H9 (cell line): Measurements from ENCODE around the gene NADSYN1. TPM values are rescaled to one million over a fixed set of nuclear protein-coding genes. Genes with fewer than 3 reads are reported as not detected.

Experiments
- DNase-seq: peaks from one replicate; pipeline ENCODE4 v3.0.0-alpha.2; 2017
- H2AFZ ChIP-seq: one replicate; pipeline ENCODE4 v1.6.1; 2013; ENCODE audit warnings: mild to moderate bottlenecking, low read length, control low read depth, moderate library complexity
- H2AK5ac ChIP-seq: 2 replicates; pipeline ENCODE4 v1.6.1; 2013; ENCODE audit warnings: low read length, control low read depth, mixed read lengths; ENCODE audit not compliant: insufficient read length
- H2BK120ac ChIP-seq: one replicate; pipeline ENCODE4 v1.6.1; 2013; ENCODE audit warnings: low read depth, mild to moderate bottlenecking, low read length, control low read depth, inconsistent platforms; ENCODE audit not compliant: poor library complexity, severe bottlenecking
- H2BK12ac ChIP-seq: 2 replicates; pipeline ENCODE4 v1.6.1; 2013; ENCODE audit warnings: low read length, control low read depth, mixed read lengths, low read depth; ENCODE audit not compliant: insufficient read length
- H2BK15ac ChIP-seq: 2 replicates; pipeline ENCODE4 v1.6.1; 2013; ENCODE audit warnings: low read depth, low read length, control low read depth
- H2BK20ac ChIP-seq: one replicate; pipeline ENCODE4 v1.6.1; 2013; ENCODE audit warnings: low read depth, mild to moderate bottlenecking, low read length, control low read depth, inconsistent platforms; ENCODE audit not compliant: poor library complexity, severe bottlenecking
- H2BK5ac ChIP-seq: 2 replicates; pipeline ENCODE4 v1.6.1; 2013; ENCODE audit warnings: low read length, control low read depth, mixed read lengths; ENCODE audit not compliant: insufficient read length
- H3K14ac ChIP-seq: 2 replicates; pipeline ENCODE4 v1.6.1; 2013; ENCODE audit warnings: low read length, control low read depth; ENCODE audit not compliant: insufficient read depth
- H3K18ac ChIP-seq: 2 replicates; pipeline ENCODE4 v1.6.1; 2013; ENCODE audit warnings: low read depth, mild to moderate bottlenecking, mixed read lengths, low read length, control low read depth; ENCODE audit not compliant: insufficient read length
- H3K23ac ChIP-seq: 2 replicates; pipeline ENCODE4 v1.6.1; 2013; ENCODE audit warnings: low read length, control low read depth, mixed read lengths, low read depth; ENCODE audit not compliant: insufficient read length
- H3K23me2 ChIP-seq: 2 replicates; pipeline ENCODE4 v1.6.1; 2013; ENCODE audit warnings: low read depth, mild to moderate bottlenecking, mixed read lengths, low read length, control low read depth; ENCODE audit not compliant: insufficient read length, poor library complexity, severe bottlenecking
- H3K27ac ChIP-seq: 2 replicates; pipeline ENCODE4 v1.5.1; 2013; ENCODE audit warnings: low read length, control low read depth, mixed read lengths, low read depth; ENCODE audit not compliant: insufficient read length
- H3K27me3 ChIP-seq: 2 replicates; pipeline ENCODE4 v1.6.1; 2013; ENCODE audit warnings: low read length, control low read depth, inconsistent platforms; ENCODE audit not compliant: insufficient read depth
- H3K4ac ChIP-seq: 2 replicates; pipeline ENCODE4 v1.6.1; 2013; ENCODE audit warnings: low read depth, mild to moderate bottlenecking, control low read depth, inconsistent platforms, low read length, moderate library complexity
- H3K4me1 ChIP-seq: 2 replicates; pipeline ENCODE4 v1.6.1; 2013; ENCODE audit warnings: low read length, control low read depth, inconsistent platforms; ENCODE audit not compliant: insufficient read depth
- H3K4me2 ChIP-seq: 2 replicates; pipeline ENCODE4 v1.6.1; 2013; ENCODE audit warnings: low read length, control low read depth, mixed read lengths; ENCODE audit not compliant: insufficient read length, insufficient read depth
- H3K56ac ChIP-seq: 2 replicates; pipeline ENCODE4 v1.6.1; 2013; ENCODE audit warnings: low read depth, mild to moderate bottlenecking, mixed read lengths, low read length, control low read depth; ENCODE audit not compliant: insufficient read length
- H3K79me1 ChIP-seq: 2 replicates; pipeline ENCODE4 v1.6.1; 2013; ENCODE audit warnings: low read depth, mild to moderate bottlenecking, moderate library complexity, low read length, control low read depth, inconsistent platforms; ENCODE audit not compliant: insufficient read depth, poor library complexity, severe bottlenecking
- H3K79me2 ChIP-seq: 2 replicates; pipeline ENCODE4 v1.6.1; 2013; ENCODE audit warnings: low read length, control low read depth, inconsistent platforms; ENCODE audit not compliant: insufficient read depth
- H3K9ac ChIP-seq: 2 replicates; pipeline ENCODE4 v1.6.1; 2013; ENCODE audit warnings: low read length, control low read depth, mixed read lengths; ENCODE audit not compliant: insufficient read length; ENCODE audit errors: extremely low read depth
- H3K9me3 ChIP-seq: one replicate; pipeline ENCODE4 v1.6.1; 2013; ENCODE audit warnings: low read depth, low read length, inconsistent platforms; ENCODE audit not compliant: control insufficient read depth
- H3T11ph ChIP-seq: one replicate; pipeline ENCODE4 v1.6.1; 2013; ENCODE audit warnings: mild to moderate bottlenecking, low read length, control low read depth, inconsistent platforms
- H4K20me1 ChIP-seq: one replicate; pipeline ENCODE4 v1.6.1; 2013; ENCODE audit not compliant: control insufficient read depth, insufficient read length, insufficient read depth
- H4K5ac ChIP-seq: 2 replicates; pipeline ENCODE4 v1.6.1; 2013; ENCODE audit warnings: low read depth, mild to moderate bottlenecking, mixed read lengths, low read length, control low read depth; ENCODE audit not compliant: insufficient read length
- H4K8ac ChIP-seq: replicated peaks from 2 replicates; pipeline ENCODE4 v1.6.1; 2013; ENCODE audit warnings: low read length, control low read depth, mixed read lengths, low read depth; ENCODE audit not compliant: insufficient read length
- H4K91ac ChIP-seq: 2 replicates; pipeline ENCODE4 v1.6.1; 2013; ENCODE audit warnings: low read depth, mild to moderate bottlenecking, moderate library complexity, mixed read lengths, low read length, control low read depth; ENCODE audit not compliant: insufficient read length
- H3K27ac Mint-ChIP-seq, 3 experiments: 2 replicates in 2 of 3; 3 replicates in 1 of 3; pipeline ENCODE4 v1.8.0; 2020 to 2021; ENCODE audit warnings: mixed read lengths in 3 of 3, mild to moderate bottlenecking in 1 of 3, moderate library complexity in 1 of 3
- H3K27me3 Mint-ChIP-seq: 2 replicates; pipeline ENCODE4 v1.8.0; 2021; ENCODE audit warnings: low read depth, mild to moderate bottlenecking, moderate library complexity, mixed read lengths
- H3K36me3 Mint-ChIP-seq, 3 experiments: 2 replicates in 2 of 3; 3 replicates in 1 of 3; pipeline ENCODE4 v1.8.0; 2020 to 2021; ENCODE audit warnings: low read depth in 3 of 3, mixed read lengths in 3 of 3; ENCODE audit not compliant: insufficient read depth in 1 of 3
- H3K4me1 Mint-ChIP-seq, 2 experiments: 2 replicates each; pipeline ENCODE4 v1.8.0; 2020; ENCODE audit warnings: mixed read lengths in 2 of 2
- H3K4me3 Mint-ChIP-seq, 2 experiments: 2 replicates in 1 of 2; 3 replicates in 1 of 2; pipeline ENCODE4 v1.8.0; 2020 to 2021; ENCODE audit warnings: mild to moderate bottlenecking in 2 of 2, mixed read lengths in 2 of 2, moderate library complexity in 1 of 2
- H3K9me3 Mint-ChIP-seq, 2 experiments: 2 replicates in 1 of 2; 3 replicates in 1 of 2; pipeline ENCODE4 v1.8.0; 2020; ENCODE audit warnings: mild to moderate bottlenecking in 2 of 2, mixed read lengths in 2 of 2, moderate library complexity in 1 of 2
- WGBS: extraction: QIAGEN DNeasy Blood & Tissue Kit; methylation state at CpG from one replicate; pipeline ENCODE4 v1.1.7; 2013; ENCODE audit warnings: missing lambda C conversion rate, low lambda C conversion rate, mixed read lengths; ENCODE audit not compliant: insufficient read length; ENCODE audit errors: extremely low coverage; 5-methylcytosine and 5-hydroxymethylcytosine counted together
- total RNA-seq: library from RNA; stranded (reverse); gene quantifications from 2 replicates; pipeline ENCODE4 v1.2.1, GENCODE V29; 2021
- TF ChIP-seq, protein P1 (sequence below): fragments of 200-600 bp; sonication (generic); conservative IDR thresholded peaks from 3 replicates; pipeline ENCODE4 v1.8.0; 2021; ENCODE audit warnings: antibody characterized with exemption, mild to moderate bottlenecking

NADSYN1 gene
- total RNA-seq, 1 experiment from 2014 or later: 44.2 TPM

DNA sequence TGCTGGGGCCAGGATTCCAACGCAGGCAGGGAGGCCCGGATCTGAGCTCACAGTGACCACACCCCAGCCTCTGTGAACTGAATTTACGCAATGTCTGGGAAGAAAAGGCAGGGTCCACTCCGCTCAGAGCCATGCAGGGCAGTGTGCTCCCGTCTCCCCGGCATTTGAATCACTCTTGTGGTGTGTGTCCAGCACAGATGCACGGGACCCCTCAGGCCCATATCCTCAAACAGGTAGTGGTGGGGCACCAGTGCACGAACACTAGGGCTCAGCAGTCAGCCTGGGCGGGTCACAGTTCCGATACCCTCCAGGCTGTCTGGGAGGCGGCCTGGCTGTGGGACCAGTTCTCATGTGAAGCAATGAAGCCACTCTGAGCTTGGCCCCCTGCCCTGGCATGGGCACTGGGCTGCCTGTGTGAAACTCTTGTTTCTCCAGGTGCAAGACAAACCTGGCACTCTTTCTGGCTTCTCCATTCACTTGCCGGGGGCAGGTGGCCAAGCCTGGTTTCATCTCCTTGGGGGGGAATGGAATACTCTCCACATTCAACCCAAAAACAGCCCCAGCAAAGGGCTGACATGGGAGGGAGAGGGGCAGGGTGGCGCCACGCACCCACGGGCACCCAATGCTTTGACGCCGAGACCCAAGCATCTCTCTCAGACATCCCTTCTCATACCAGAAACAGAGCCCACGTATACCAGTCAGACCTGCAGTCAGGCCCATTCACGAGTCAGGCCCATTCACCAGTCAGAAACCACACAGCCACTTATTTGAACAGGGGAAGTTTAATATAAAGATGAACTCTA lies 19.2 kb upstream of the NADSYN1 start:
- Mint-ChIP-seq H3K36me3 (peaks cover 18 to 46% (median 39%) of the 10 kb centered on the region in 3 experiments), H3K4me1 (peaks cover 4 to 7% of the 10 kb centered on the region in 2 experiments; a peak in 3 of 4 replicates), H3K9me3 (peaks cover 0 to 4% of the 10 kb centered on the region in 2 experiments; a peak in 2 of 5 replicates), H3K4me3 (no peak overlapping the region), H3K27ac (peak overlapping the region in 2 of 3 experiments; percentile 67 to 77; a peak in 3 of 7 replicates), H3K27me3 (no peaks in the 10 kb centered on the region; the same call in 1 of the 2 replicates)
- H2BK20ac ChIP-seq: no peak overlapping the region
- H3K79me2 ChIP-seq: no peaks in the 10 kb centered on the region
- H2AK5ac ChIP-seq: no peak overlapping the region
- H3K9ac ChIP-seq: no peak overlapping the region
- H3K56ac ChIP-seq: no peak overlapping the region
- H3K23me2 ChIP-seq: no peaks in the 10 kb centered on the region
- no peaks in the 10 kb centered on the region for H3K27me3 ChIP-seq
- no peaks in the 10 kb centered on the region for H3K79me1 ChIP-seq
- H3K4me2 ChIP-seq: no peak overlapping the region
- no peaks in the 10 kb centered on the region for H3K9me3 ChIP-seq
- no peak overlapping the region for H2BK15ac ChIP-seq
- H2AFZ ChIP-seq: no peak overlapping the region
- H2BK12ac ChIP-seq: no peak overlapping the region
- no peak overlapping the region for H3K23ac ChIP-seq
- H4K8ac ChIP-seq: no peak overlapping the region
- no peak overlapping the region for H2BK120ac ChIP-seq
- no peak overlapping the region for H3K27ac ChIP-seq
- WGBS: no CpG with 5 or more reads among the region's 19 CpGs
- H4K5ac ChIP-seq: no peak overlapping the region
- H4K91ac ChIP-seq: no peak overlapping the region
- H4K20me1 ChIP-seq: no peaks in the 10 kb centered on the region
- H3T11ph ChIP-seq: no peak overlapping the region
- no peak overlapping the region for H3K14ac ChIP-seq
- DNase-seq: no peak
- no peak overlapping the region for H3K4ac ChIP-seq
- no peak overlapping the region for H3K18ac ChIP-seq
- no peak overlapping the region for H2BK5ac ChIP-seq
- no peaks in the 10 kb centered on the region for H3K4me1 ChIP-seq
- TF ChIP-seq, protein P1, sequence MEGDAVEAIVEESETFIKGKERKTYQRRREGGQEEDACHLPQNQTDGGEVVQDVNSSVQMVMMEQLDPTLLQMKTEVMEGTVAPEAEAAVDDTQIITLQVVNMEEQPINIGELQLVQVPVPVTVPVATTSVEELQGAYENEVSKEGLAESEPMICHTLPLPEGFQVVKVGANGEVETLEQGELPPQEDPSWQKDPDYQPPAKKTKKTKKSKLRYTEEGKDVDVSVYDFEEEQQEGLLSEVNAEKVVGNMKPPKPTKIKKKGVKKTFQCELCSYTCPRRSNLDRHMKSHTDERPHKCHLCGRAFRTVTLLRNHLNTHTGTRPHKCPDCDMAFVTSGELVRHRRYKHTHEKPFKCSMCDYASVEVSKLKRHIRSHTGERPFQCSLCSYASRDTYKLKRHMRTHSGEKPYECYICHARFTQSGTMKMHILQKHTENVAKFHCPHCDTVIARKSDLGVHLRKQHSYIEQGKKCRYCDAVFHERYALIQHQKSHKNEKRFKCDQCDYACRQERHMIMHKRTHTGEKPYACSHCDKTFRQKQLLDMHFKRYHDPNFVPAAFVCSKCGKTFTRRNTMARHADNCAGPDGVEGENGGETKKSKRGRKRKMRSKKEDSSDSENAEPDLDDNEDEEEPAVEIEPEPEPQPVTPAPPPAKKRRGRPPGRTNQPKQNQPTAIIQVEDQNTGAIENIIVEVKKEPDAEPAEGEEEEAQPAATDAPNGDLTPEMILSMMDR: no peak
